HepG2 (cell line): ENCODE results near the gene LDHB. TPM values are rescaled to one million over a fixed set of nuclear protein-coding genes. Genes with fewer than 3 reads are reported as not detected.

Experiments used
- ATAC-seq: fragments of 200-7000 bp; cut with Tn5 transposase; 3 replicates; pipeline ENCODE4 v1.9.1; 2020; ENCODE audit warnings: mild to moderate bottlenecking, moderate library complexity
- BruUV-seq: library from RNA; stranded (reverse); fragments of 400-500 nt; replicated peaks from 2 replicates; lab custom pipeline; 2021; lab: Mats Ljungman, UMichigan
- CTCF ChIA-PET: fragments of 300-600 bp; formaldehyde crosslinking; extraction: SDS; loops from one replicate; lab custom pipeline; 2021; ENCODE audit warnings: low total read pairs, inconsistent platforms, low intra/inter-chr PET ratio; lab: Yijun Ruan, JAX
- POLR2A ChIA-PET: fragments of 350-600 bp; sonication (Branson Sonifier 250); formaldehyde crosslinking; loops from one replicate; lab custom pipeline; 2020; ENCODE audit warnings: antibody characterized with exemption, inconsistent platforms; lab: Yijun Ruan, JAX
- DNase-seq: peaks from one replicate; pipeline ENCODE4 v3.0.0-alpha.2; 2015; ENCODE audit warnings: low spot score
- FAIRE-seq: peaks from 3 replicates; lab custom pipeline; 2011; peaks lifted over from hg19 to GRCh38; lab: Jason Lieb, UNC
- H2AFZ ChIP-seq: one replicate; pipeline ENCODE4 v1.6.1; 2011; ENCODE audit warnings: low read length, inconsistent platforms
- H3K27ac ChIP-seq: fragments of 300-600 bp; 3 replicates; pipeline ENCODE4 v1.8.0; 2011; ENCODE audit warnings: mixed run types, mild to moderate bottlenecking, mixed read lengths, low read length, inconsistent platforms; ENCODE audit not compliant: insufficient read depth; ENCODE audit errors: extremely low read length
- H3K27me3 ChIP-seq, 2 experiments: fragments of 200-600 bp in 1 of 2; 2 replicates in 1 of 2; 3 replicates in 1 of 2; pipeline versions ENCODE4 v1.6.0 to v1.8.0; 2011; ENCODE audit warnings: low read length in 2 of 2, mild to moderate bottlenecking in 2 of 2, moderate library complexity in 2 of 2, inconsistent platforms in 1 of 2; ENCODE audit not compliant: insufficient read depth in 2 of 2, control insufficient read depth in 1 of 2
- H3K36me3 ChIP-seq, 2 experiments: fragments of 200-600 bp in 1 of 2; replicated peaks in 1 of 2; 2 replicates in 1 of 2; 3 replicates in 1 of 2; pipeline versions ENCODE4 v1.5.1 to v1.8.0; 2011; ENCODE audit warnings: low read length in 2 of 2, inconsistent platforms in 1 of 2; ENCODE audit not compliant: insufficient read depth in 2 of 2, control insufficient read depth in 1 of 2
- H3K4me1 ChIP-seq: 2 replicates; pipeline ENCODE4 v1.5.1; 2012; ENCODE audit warnings: low read length, inconsistent platforms; ENCODE audit not compliant: insufficient read depth
- H3K4me2 ChIP-seq: 2 replicates; pipeline ENCODE4 v1.6.0; 2011; ENCODE audit warnings: low read depth, low read length, inconsistent platforms
- H3K4me3 ChIP-seq, 3 experiments: fragments of 200-600 bp in 1 of 3; sonication (generic), shearing (Covaris generic) in 1 of 3; replicated peaks in 1 of 3; 2 replicates each; pipeline ENCODE4 v1.5.1; 2011 to 2016; ENCODE audit warnings: low read length in 3 of 3, inconsistent platforms in 2 of 3, low read depth in 2 of 3, mild to moderate bottlenecking in 2 of 3, control low read depth in 1 of 3, mixed read lengths in 1 of 3; ENCODE audit not compliant: insufficient read depth in 1 of 3
- H3K79me2 ChIP-seq: one replicate; pipeline ENCODE4 v1.6.1; 2011; ENCODE audit warnings: low read length, inconsistent platforms; ENCODE audit not compliant: insufficient read depth
- H3K9ac ChIP-seq: 2 replicates; pipeline ENCODE4 v1.6.0; 2011; ENCODE audit warnings: mild to moderate bottlenecking, low read depth, low read length, inconsistent platforms; ENCODE audit not compliant: insufficient read depth
- H3K9me3 ChIP-seq: 2 replicates; pipeline ENCODE4 v1.5.1; 2012; ENCODE audit warnings: mild to moderate bottlenecking, low read length
- H4K20me1 ChIP-seq: 2 replicates; pipeline ENCODE4 v1.6.0; 2011; ENCODE audit warnings: inconsistent platforms, mild to moderate bottlenecking, low read length, moderate library complexity; ENCODE audit not compliant: insufficient read depth
- ARNTL ChIP-seq: sonication (generic); formaldehyde crosslinking; IDR thresholded peaks from 2 replicates; pipeline ENCODE4 v1.4.0; 2020; ENCODE audit warnings: mild to moderate bottlenecking, missing genetic modification reagents
- KAT2B ChIP-seq: fragments of 150-350 bp; IDR thresholded peaks from 2 replicates; pipeline ENCODE4 v1.6.1; 2014; ENCODE audit warnings: low read depth, low read length, borderline replicate concordance
- KLF9 ChIP-seq: IDR thresholded peaks from 2 replicates; pipeline ENCODE4 v1.6.1; 2016; ENCODE audit warnings: low read depth
- MEIS2 ChIP-seq: sonication (generic); formaldehyde crosslinking; IDR thresholded peaks from 2 replicates; pipeline ENCODE4 v1.9.0; 2021; ENCODE audit warnings: mild to moderate bottlenecking, missing genetic modification reagents
- NFKB2 ChIP-seq: sonication (generic); formaldehyde crosslinking; IDR thresholded peaks from 2 replicates; pipeline ENCODE4 v1.4.0; 2020; ENCODE audit warnings: missing genetic modification reagents, borderline replicate concordance
- ZFP41 ChIP-seq: sonication (generic); formaldehyde crosslinking; IDR thresholded peaks from 2 replicates; pipeline ENCODE4 v1.4.0; 2020; ENCODE audit warnings: mild to moderate bottlenecking, missing genetic modification reagents, borderline replicate concordance
- ZNF674 ChIP-seq: sonication (generic); formaldehyde crosslinking; IDR thresholded peaks from 2 replicates; pipeline ENCODE4 v1.5.0; 2020; ENCODE audit warnings: low read depth, mild to moderate bottlenecking, missing genetic modification reagents
- WGBS: methylation state at CpG from one replicate; pipeline ENCODE4 v1.1.6; 2017; ENCODE audit warnings: low lambda C conversion rate; 5-methylcytosine and 5-hydroxymethylcytosine counted together
- in situ Hi-C: cut with HindIII; loops from 2 replicates; pipeline ENCODE4 v1.10.0; 2017; ENCODE audit warnings: low pct_unique_long_range_greater_than_20kb; ENCODE audit not compliant: extremely low pct_ligation_motif_present
- intact Hi-C: fragments of 100-400 bp; cut with micrococcal nuclease; formaldehyde crosslinking; loops from one replicate; pipeline ENCODE4 v1.10.0; 2022; ENCODE audit not compliant: unreplicated experiment
- polyA plus RNA-seq, 8 experiments: library from polyadenylated mRNA; depleted of rRNA in 3 of 8; stranded (reverse) in 7 of 8; unstranded in 1 of 8; fragments of >200 nt; fragmentation: Illumina TruSeq in 4 of 8; extraction: Trizol in 4 of 8; gene quantifications; 2 replicates each; pipeline versions ENCODE4 v1.2.1 to v1.2.3, GENCODE V29; 2011 to 2016; ENCODE audit warnings: low read depth in 4 of 8, missing spikeins in 1 of 8, mixed read lengths in 1 of 8; ENCODE audit not compliant: insufficient read depth in 1 of 8
- total RNA-seq, 5 experiments: library from RNA; depleted of rRNA; stranded (reverse); fragments of >200 nt; fragmentation: Illumina TruSeq; extraction: Trizol; gene quantifications; 2 replicates each; pipeline ENCODE4 v1.2.3, GENCODE V29; 2016; ENCODE audit warnings: low read depth in 1 of 5
- TF ChIP-seq, protein P1 (sequence below), 2 experiments: sonication (generic) in 1 of 2; formaldehyde crosslinking in 1 of 2; IDR thresholded peaks; 2 replicates each; pipeline versions ENCODE4 v1.6.1 to v1.9.0; 2014 to 2022; ENCODE audit warnings: antibody characterized with exemption in 1 of 2, borderline replicate concordance in 1 of 2, inconsistent platforms in 1 of 2, low read depth in 1 of 2, missing genetic modification reagents in 1 of 2
- TF ChIP-seq, protein P2 (sequence below): sonication (generic); IDR thresholded peaks from 2 replicates; pipeline ENCODE4 v1.6.1; 2016; ENCODE audit warnings: low read depth, borderline replicate concordance
- TF ChIP-seq, protein P3 (sequence below): sonication (generic); formaldehyde crosslinking; IDR thresholded peaks from 2 replicates; pipeline ENCODE4 v1.9.0; 2021; ENCODE audit warnings: missing genetic modification reagents, borderline replicate concordance
- TF ChIP-seq, protein P4 (sequence below): sonication (generic); formaldehyde crosslinking; IDR thresholded peaks from 2 replicates; pipeline ENCODE4 v1.4.0; 2020; ENCODE audit warnings: missing genetic modification reagents

LDHB gene
- total and polyA plus RNA-seq, 2 of the 13 experiments (the other 11 are each of a cell fraction or from before 2014, with no cell fraction given): 0.08 TPM; not detected in 1

DNA sequence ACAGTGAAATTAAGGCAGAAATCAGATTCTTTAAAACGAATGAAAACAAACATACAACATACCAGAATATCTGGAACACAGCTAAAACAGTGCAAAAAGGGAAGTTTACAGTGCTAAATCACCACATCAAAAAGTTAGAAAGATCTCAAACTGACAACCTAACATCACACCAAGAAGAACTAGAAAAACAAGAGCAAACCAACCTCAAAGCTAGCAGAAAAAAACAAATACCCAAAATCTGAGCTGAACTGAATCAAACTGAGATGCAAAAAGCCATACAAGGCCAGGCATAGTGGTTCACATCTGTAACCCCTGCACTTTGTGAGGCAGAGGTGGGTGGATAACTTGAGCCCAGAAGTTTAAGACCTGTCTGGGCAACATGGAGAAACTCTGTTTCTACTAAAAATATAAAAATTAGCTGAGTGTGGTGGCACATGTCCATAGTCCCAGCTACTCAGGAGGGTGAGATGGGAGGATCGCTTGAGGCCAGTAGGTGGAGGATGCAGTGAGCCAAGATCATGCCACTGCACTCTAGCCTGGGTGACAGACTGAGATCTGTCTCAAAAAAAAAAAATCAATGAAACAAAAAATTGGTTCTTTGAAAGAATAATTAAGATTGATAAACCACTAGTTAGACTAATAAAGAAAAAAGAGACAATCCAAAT lies 33.2 kb upstream of the LDHB start:
- POLR2A ChIA-PET: no interaction called here
- Histone ChIP-seq H3K27me3 (no peaks in the 10 kb centered on the region), H3K9me3 (peaks cover 4% of the 10 kb centered on the region; the same call in 1 of the 2 replicates), H3K27ac (no peak overlapping the region), H3K9ac (no peak overlapping the region), H3K4me3 (no peak overlapping the region), H3K4me1 (no peaks in the 10 kb centered on the region), H2AFZ (no peak overlapping the region), H3K36me3 (no peaks in the 10 kb centered on the region), H3K79me2 (no peaks in the 10 kb centered on the region), H4K20me1 (no peaks in the 10 kb centered on the region), H3K4me2 (no peak overlapping the region)
- intact Hi-C loops: no loop called here
- in situ Hi-C loops: loop anchor here (10.0 to 25.0 kb wide), 2 partner anchors 334 to 379 kb away; no protein-coding TSS in a partner anchor
- no TSS peak for BruUV-seq
- FAIRE-seq: no peak
- no peak for DNase-seq
- CTCF ChIA-PET: no interaction called here
- 2% methylated on average over 2 of the region's 2 CpGs for WGBS
- ATAC-seq: no peak
- TF ChIP-seq KAT2B (no peak), ZNF674 (CRISPR knock-in tag) (no peak), ARNTL (CRISPR knock-in tag) (no peak), MEIS2 (CRISPR knock-in tag) (no peak), ZFP41 (CRISPR knock-in tag) (no peak), KLF9 (CRISPR knock-in tag) (no peak), NFKB2 (CRISPR knock-in tag) (no peak)
- TF ChIP-seq, protein P1, sequence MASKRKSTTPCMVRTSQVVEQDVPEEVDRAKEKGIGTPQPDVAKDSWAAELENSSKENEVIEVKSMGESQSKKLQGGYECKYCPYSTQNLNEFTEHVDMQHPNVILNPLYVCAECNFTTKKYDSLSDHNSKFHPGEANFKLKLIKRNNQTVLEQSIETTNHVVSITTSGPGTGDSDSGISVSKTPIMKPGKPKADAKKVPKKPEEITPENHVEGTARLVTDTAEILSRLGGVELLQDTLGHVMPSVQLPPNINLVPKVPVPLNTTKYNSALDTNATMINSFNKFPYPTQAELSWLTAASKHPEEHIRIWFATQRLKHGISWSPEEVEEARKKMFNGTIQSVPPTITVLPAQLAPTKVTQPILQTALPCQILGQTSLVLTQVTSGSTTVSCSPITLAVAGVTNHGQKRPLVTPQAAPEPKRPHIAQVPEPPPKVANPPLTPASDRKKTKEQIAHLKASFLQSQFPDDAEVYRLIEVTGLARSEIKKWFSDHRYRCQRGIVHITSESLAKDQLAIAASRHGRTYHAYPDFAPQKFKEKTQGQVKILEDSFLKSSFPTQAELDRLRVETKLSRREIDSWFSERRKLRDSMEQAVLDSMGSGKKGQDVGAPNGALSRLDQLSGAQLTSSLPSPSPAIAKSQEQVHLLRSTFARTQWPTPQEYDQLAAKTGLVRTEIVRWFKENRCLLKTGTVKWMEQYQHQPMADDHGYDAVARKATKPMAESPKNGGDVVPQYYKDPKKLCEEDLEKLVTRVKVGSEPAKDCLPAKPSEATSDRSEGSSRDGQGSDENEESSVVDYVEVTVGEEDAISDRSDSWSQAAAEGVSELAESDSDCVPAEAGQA (IDR thresholded peaks at IDR 0.05; ENCODE audit: low read depth): no peak
- TF ChIP-seq, protein P1 (CRISPR knock-in tag; IDR thresholded peaks at IDR 0.05; ENCODE audit: borderline replicate concordance): no peak
- TF ChIP-seq, protein P2, sequence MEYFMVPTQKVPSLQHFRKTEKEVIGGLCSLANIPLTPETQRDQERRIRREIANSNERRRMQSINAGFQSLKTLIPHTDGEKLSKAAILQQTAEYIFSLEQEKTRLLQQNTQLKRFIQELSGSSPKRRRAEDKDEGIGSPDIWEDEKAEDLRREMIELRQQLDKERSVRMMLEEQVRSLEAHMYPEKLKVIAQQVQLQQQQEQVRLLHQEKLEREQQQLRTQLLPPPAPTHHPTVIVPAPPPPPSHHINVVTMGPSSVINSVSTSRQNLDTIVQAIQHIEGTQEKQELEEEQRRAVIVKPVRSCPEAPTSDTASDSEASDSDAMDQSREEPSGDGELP: no peak
- TF ChIP-seq, protein P3, sequence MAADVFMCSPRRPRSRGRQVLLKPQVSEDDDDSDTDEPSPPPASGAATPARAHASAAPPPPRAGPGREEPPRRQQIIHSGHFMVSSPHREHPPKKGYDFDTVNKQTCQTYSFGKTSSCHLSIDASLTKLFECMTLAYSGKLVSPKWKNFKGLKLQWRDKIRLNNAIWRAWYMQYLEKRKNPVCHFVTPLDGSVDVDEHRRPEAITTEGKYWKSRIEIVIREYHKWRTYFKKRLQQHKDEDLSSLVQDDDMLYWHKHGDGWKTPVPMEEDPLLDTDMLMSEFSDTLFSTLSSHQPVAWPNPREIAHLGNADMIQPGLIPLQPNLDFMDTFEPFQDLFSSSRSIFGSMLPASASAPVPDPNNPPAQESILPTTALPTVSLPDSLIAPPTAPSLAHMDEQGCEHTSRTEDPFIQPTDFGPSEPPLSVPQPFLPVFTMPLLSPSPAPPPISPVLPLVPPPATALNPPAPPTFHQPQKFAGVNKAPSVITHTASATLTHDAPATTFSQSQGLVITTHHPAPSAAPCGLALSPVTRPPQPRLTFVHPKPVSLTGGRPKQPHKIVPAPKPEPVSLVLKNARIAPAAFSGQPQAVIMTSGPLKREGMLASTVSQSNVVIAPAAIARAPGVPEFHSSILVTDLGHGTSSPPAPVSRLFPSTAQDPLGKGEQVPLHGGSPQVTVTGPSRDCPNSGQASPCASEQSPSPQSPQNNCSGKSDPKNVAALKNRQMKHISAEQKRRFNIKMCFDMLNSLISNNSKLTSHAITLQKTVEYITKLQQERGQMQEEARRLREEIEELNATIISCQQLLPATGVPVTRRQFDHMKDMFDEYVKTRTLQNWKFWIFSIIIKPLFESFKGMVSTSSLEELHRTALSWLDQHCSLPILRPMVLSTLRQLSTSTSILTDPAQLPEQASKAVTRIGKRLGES (CRISPR knock-in tag): no peak
- TF ChIP-seq, protein P4, sequence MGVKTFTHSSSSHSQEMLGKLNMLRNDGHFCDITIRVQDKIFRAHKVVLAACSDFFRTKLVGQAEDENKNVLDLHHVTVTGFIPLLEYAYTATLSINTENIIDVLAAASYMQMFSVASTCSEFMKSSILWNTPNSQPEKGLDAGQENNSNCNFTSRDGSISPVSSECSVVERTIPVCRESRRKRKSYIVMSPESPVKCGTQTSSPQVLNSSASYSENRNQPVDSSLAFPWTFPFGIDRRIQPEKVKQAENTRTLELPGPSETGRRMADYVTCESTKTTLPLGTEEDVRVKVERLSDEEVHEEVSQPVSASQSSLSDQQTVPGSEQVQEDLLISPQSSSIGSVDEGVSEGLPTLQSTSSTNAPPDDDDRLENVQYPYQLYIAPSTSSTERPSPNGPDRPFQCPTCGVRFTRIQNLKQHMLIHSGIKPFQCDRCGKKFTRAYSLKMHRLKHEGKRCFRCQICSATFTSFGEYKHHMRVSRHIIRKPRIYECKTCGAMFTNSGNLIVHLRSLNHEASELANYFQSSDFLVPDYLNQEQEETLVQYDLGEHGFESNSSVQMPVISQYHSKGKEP (CRISPR knock-in tag): no peak
